ENCODE data around the gene CLK1. TPM values are rescaled to one million over a fixed set of nuclear protein-coding genes. Genes with fewer than 3 reads are reported as not detected.

Gene CLK1
- total and polyA plus RNA-seq, 9 of the 15 experiments (the other 6 are each of a cell fraction or from before 2014, with no cell fraction given) = 29.3 to 99.2 (median 47.0) TPM

GRCh38 chr2:200811333-200812121 is 52.9 kb downstream of the CLK1 start, which contains the start of gene BZW1 (continued):
- TF ChIP-seq ZNF398 (CRISPR knock-in tag; IDR thresholded peaks at IDR 0.05) (no peak), ETV5 (CRISPR knock-in tag; IDR thresholded peaks at IDR 0.05; ENCODE audit: low read depth) (peak; percentile 88), RB1 (IDR thresholded peaks at IDR 0.05; ENCODE audit: low read depth) (peak; percentile 16; the same call in 1 of the 2 replicates), NKRF (IDR thresholded peaks at IDR 0.05; ENCODE audit: borderline replicate concordance) (0 out of 2 replicates have a peak, but pooled peaks have one; percentile 23), KDM2B (CRISPR knock-in tag; IDR thresholded peaks at IDR 0.05) (no peak), FOXK1 (CRISPR knock-in tag; IDR thresholded peaks at IDR 0.05; ENCODE audit: borderline replicate concordance) (no peak), CREB3L1 (IDR thresholded peaks at IDR 0.05; ENCODE audit: borderline replicate concordance, low read depth) (peak; percentile 67; the same call in 1 of the 2 replicates), POLR2G (IDR thresholded peaks at IDR 0.05; ENCODE audit: low read depth, low read length) (peak; percentile 97), UBTF (IDR thresholded peaks at IDR 0.05; ENCODE audit: borderline replicate concordance in 1 of 2, low read depth in 2 of 2, low read length in 2 of 2) (0 out of 4 replicates have a peak, but pooled peaks of 1 of the 2 experiments have one; percentile 13), PRDM10 (IDR thresholded peaks at IDR 0.05; ENCODE audit: partially characterized antibody) (peak; percentile 100), SRF (CRISPR knock-in tag; IDR thresholded peaks at IDR 0.05) (peak in 1 of 2 experiments; percentile 30; a peak in 1 of 4 replicates), POLR2AphosphoS5 (IDR thresholded peaks at IDR 0.05; ENCODE audit: control insufficient read depth, insufficient read depth, low read depth, low read length) (peak; percentile 87), ZNF586 (CRISPR knock-in tag; conservative IDR thresholded peaks at IDR 0.05) (no peak)

All from K562 (cell line).